Transverse colon (tissue), 3 donors: Measurements from ENCODE around the gene CPNE6.

ENCODE experiments used
- CTCF ChIP-seq, 5 experiments: fragments of 200-600 bp in 3 of 5; fragments of 450-650 bp in 2 of 5; sonication (generic) in 3 of 5; IDR thresholded peaks; 1 replicate in 2 of 5; 2 replicates in 3 of 5; pipeline ENCODE4 v1.5.1; 2016 to 2017; ENCODE audit warnings: antibody characterized with exemption in 5 of 5, inconsistent platforms in 3 of 5, mild to moderate bottlenecking in 2 of 5, moderate library complexity in 1 of 5
- POLR2A ChIP-seq: fragments of 450-650 bp; IDR thresholded peaks from one replicate; pipeline ENCODE4 v1.6.1; 2016; ENCODE audit warnings: antibody characterized with exemption, mild to moderate bottlenecking, moderate library complexity

- TF ChIP-seq CTCF (IDR thresholded peaks at IDR 0.05), result no peak
- TF ChIP-seq POLR2A, result no peak
These were observed 55.6 kb downstream of the CPNE6 start for GRCh38 chr14:24126939-24127338.
